Stimulated activated CD8-positive, alpha-beta memory T cell treated with anti-CD3 and anti-CD28 coated beads, Interleukin-12 subunit alpha, Interleukin-12 subunit beta, amount 100 ng/mL, for 4 hours (primary cell): ENCODE measurements around the gene TMEM106C.

ENCODE experiments used
- DNase-seq: peaks from one replicate; pipeline ENCODE4 v3.0.0-alpha.2; 2020; ENCODE audit warnings: low read depth

The TMEM106C gene

DNA sequence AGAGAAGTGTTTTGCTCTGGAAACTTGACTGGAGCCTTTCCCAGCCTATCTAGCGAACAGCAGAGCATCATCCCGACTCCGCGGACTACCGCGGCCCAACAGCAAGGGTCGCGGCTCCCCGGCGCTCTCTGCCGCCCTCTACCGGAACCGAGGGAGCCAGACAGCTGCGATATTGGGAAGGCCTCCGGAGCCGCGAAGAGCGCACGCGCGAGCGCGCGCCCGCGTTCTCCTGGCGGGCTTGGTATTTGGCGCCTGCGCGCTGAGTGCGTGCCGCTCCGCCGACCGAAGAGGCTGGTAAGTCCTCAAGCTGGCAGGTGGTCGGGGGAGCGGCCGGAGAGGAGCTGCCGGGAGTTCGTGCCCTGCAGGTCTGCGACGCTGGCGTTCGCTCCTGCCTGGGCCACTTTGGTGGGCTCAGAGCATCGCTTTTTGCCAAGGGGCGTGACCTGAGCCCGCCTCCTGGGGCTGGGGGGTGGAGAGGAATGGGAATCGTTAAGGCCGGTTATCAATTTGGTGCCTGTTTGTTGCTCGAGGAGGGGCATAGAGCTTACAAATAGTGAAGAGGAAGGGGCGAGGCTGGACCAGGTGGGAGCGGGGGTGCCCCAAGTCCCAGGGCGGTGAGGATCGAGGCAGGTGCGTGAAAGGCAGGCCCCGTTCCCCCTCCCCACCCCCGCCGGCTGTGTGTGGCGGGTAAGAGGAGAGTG is at the start of gene TMEM106C:
TSS of gene TMEM106C (plus strand) at position 257 of the 701 bp plus-strand sequence. CDS start 641 bp downstream, outside the sequence.
- DNase-seq, result peak; percentile 82

DNA sequence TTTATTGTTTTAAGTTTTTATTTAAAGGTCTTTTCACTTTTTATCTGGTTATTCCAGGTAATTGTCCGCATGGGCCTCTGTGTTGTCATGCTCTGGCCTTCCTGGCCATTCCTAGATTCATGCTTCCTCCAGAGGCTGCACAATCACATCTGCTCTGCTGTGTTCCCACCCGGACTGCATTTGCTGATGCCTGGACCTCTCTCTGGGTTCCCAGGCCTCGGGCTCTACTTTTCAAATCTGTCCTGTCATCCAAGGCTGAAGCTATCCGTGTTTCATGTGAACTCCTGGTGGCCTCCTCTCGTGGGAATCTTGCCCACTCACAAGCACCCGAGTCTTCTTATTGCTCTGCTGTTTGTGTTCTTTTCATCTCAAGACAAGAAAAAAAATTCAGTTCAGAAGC is 42.5 kb upstream of the TMEM106C start:
- DNase-seq, result no peak

GRCh38 chr12:47921907-47922306 is 41.5 kb upstream of the TMEM106C start:
- no peak for DNase-seq

DNA sequence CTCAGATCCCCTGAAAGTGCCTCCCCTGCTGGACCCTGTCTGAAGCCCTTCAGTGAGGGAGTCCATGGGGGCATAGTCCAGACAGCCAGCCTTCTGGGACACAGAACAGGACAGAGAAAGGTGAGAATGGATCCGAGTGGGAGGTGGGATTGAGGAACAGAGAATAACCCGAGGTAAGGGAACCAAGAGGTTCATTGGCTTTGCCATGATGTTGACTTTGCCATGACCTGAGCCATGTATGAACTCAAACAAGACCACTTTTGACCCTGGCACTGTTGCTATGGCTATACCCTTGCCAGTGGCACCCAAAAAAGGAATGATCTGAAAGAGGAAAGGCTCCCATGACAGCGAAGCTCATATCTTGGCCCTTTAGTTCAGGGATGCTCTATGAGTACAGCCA is 36.0 kb upstream of the TMEM106C start:
- no peak for DNase-seq

GRCh38 chr12:47930634-47931033 is 32.8 kb upstream of the TMEM106C start:
- no peak for DNase-seq

DNA sequence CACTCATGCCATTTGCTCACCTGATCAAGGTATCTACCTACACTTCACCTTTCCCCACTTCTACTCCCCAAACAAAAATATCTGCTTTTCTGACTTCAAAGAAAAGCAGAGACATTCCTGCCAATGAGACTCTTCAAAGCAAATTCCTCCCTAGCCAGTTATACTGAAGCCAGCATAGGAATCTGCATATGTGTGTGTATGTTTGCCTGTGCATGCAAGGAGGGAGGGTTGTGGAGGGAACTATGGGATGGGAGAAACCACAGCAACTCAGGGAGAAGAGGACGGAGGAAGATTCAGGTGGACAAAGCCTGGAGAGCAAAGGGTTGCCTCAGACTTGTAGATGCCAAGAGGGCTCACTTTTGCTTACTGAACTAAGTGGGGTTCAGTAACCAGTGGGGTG is 32.2 kb upstream of the TMEM106C start:
- DNase-seq, result no peak

DNA sequence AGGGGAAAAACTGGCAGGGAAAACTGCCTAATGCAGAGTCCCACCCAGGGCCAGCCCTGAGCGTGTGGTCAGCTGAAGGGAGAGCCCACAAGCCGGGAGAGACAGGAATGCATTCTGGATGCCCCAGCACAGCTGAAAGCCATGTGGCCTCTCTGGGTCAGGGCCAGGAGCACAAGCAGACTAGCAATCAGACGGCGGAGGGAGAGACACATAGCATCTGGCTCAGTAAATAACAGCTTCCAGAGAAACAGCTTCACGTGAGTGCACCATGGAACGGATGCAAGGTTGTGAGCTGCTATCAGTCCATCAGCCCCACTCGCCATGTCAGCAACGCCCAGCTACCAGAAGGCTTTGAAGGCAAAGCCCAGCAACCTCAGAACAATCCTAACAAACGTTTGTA is 28.2 kb upstream of the TMEM106C start:
- DNase-seq, result no peak

GRCh38 chr12:47938093-47938492 is 25.3 kb upstream of the TMEM106C start:
- no peak for DNase-seq

DNA sequence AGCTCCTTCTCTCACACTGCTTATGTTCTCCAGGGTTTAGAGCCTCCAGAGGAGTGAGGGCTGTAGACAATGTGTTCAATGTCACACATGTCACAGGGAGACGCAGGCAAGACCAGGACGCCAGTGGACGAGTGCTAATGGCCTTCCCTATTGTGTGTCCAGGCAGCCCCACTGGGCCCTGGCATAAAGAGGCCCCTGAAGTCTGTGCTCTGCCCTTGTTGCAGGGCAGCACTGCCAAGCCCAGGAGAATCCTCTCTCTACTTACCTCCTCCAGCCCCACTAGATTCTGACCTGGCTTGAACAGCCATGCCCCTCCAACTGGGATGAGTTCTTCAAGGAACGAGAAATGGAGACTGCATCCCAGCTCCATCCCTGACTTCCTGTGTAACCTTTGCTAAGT is 24.8 kb upstream of the TMEM106C start:
- no peak for DNase-seq

- DNase-seq, result no peak
These were observed 24.3 kb upstream of the TMEM106C start for GRCh38 chr12:47939009-47939601.

GRCh38 chr12:47940773-47941474 is 22.5 kb upstream of the TMEM106C start:
- DNase-seq, result no peak

DNA sequence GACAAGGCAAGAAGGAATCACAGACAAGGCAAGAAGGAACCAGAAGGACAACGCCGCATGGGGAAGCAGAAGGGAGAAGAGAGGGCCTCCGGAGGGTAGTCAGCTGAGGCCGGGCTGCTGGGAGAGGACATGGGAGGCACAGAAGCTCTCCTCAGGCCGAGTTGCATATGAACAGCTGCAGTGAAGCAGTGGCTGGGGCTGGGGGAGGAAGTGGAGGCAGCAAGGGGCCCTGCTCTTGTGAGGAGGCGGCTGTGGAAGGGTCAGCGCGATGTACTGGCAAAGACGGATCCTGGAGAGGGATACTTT is 22.0 kb upstream of the TMEM106C start:
- no peak for DNase-seq

DNA sequence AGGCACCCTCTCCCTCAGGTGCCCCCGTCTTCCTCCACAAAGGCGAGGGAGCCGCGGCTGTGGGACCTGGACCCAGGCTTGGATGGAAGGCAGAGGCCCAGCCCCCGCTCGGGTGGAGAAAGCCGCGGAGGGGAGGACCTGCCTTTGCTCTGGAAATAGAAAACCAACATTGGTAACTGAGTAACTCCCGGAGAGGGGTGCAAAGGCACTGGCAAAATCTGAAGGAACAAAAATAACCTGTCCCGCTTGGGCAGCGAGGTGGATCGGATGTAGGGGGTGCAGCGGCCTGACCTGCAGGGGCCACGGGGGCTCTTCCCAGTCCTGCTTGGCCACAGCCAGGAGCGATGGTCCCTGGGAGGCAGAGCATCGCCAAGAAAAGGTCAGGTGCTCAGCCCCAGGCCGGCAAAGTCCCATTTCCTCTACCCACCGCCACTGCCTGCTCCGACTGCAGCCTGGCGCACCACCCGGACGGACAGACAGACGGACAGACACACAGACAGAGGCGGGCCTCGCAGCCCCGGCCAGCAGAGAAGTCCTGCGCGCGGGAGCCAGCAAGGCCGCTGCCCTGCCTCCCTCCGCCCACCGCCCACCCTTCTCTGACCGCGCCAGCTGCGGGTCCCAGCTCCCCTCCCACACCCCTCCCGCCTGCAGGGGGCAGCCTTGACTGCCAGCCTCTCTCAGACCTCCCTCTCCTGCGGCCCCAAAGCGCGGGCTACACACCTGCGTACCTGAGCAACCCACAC is 21.4 kb upstream of the TMEM106C start:
- no peak for DNase-seq

DNA sequence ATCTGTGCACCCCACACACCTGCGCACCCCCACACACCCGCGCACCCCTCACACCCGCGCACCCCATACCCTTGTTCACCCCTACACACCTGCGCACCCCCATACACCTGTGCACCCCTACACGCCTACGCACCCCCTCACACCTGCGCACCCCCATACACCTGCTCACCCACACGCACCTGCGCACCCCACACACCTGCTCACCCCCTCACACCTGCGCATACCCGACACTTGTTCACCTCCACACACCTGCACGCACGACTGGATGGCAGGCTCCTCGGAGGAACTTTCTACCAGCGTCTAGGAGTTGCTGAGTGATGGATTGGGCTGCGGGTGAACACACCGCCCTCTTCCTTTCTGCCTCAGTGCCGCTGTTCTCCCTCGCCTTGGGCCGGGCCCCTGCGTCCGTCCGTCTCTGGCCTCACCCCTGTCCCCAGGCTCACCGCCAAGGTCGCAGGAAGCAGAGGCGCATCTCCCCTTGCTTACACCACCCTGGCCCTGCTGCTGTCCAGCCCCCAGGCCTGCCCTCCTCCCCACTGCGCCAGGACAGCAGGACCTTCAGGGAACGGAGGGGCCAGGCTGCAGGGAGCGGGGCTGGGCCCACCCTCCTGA is 20.7 kb upstream of the TMEM106C start:
- DNase-seq, result no peak

- DNase-seq, result no peak
These were observed 19.6 kb upstream of the TMEM106C start for GRCh38 chr12:47943623-47944340.

GRCh38 chr12:47944685-47945340 is 18.6 kb upstream of the TMEM106C start:
- no peak for DNase-seq

- no peak for DNase-seq
These were observed 18.1 kb upstream of the TMEM106C start for GRCh38 chr12:47945341-47945728.

GRCh38 chr12:47946413-47947323 is 16.7 kb upstream of the TMEM106C start:
- DNase-seq, result no peak

- no peak for DNase-seq
These were observed 16.1 kb upstream of the TMEM106C start for GRCh38 chr12:47947341-47947740.
